ENCODE results near the gene ENHO. TPM values are rescaled to one million over a fixed set of nuclear protein-coding genes. Genes with fewer than 3 reads are reported as not detected.
"Not testable (repeated sequence)": the region's sequence is repeated elsewhere in the genome, so short reads cannot be mapped to it uniquely, and the experiment has no call there.

Gene ENHO
- total RNA-seq, 1 donor from 2014 or later = not detected

- TF ChIP-seq CTCF (IDR thresholded peaks at IDR 0.05; ENCODE audit: insufficient read depth, low read length, severe bottlenecking) = no peak
- no peak overlapping the region for H3K4me3 ChIP-seq (ENCODE audit: low read depth, low read length)
- peaks cover 3% of the 10 kb centered on the region for H3K27me3 ChIP-seq (ENCODE audit: control insufficient read depth, insufficient read depth, low read length)
- FAIRE-seq (peak; percentile 77), DNase-seq (ENCODE audit: low read depth) (peak; percentile 76)
- no peaks in the 10 kb centered on the region for H3K36me3 ChIP-seq (ENCODE audit: control insufficient read depth, insufficient read depth, low read length)
Measured at GRCh38 chr9:34540827-34541226, 18.0 kb upstream of the ENHO start.

GRCh38 chr9:34536685-34537084 lies 13.9 kb upstream of the ENHO start:
- Histone ChIP-seq H3K4me3 (ENCODE audit: low read depth, low read length) (no peak overlapping the region), H3K27me3 (ENCODE audit: control insufficient read depth, insufficient read depth, low read length) (peaks cover 3% of the 10 kb centered on the region), H3K36me3 (ENCODE audit: control insufficient read depth, insufficient read depth, low read length) (no peaks in the 10 kb centered on the region)
- no peak for TF ChIP-seq CTCF (IDR thresholded peaks at IDR 0.05; ENCODE audit: insufficient read depth, low read length, severe bottlenecking)
- no peak for DNase-seq (ENCODE audit: low read depth)
- no peak for FAIRE-seq

GRCh38 chr9:34532041-34532440 lies 9.3 kb upstream of the ENHO start:
- not testable (repeated sequence) for H3K36me3 ChIP-seq (ENCODE audit: control insufficient read depth, insufficient read depth, low read length); H3K27me3 ChIP-seq (ENCODE audit: control insufficient read depth, insufficient read depth, low read length); FAIRE-seq

GRCh38 chr9:34526026-34526425 lies 3.2 kb upstream of the ENHO start:
- FAIRE-seq = no peak
- DNase-seq (ENCODE audit: low read depth) = no peak
- no peak for TF ChIP-seq CTCF (IDR thresholded peaks at IDR 0.05; ENCODE audit: insufficient read depth, low read length, severe bottlenecking)
- Histone ChIP-seq H3K27me3 (ENCODE audit: control insufficient read depth, insufficient read depth, low read length) (peaks cover 10% of the 10 kb centered on the region), H3K36me3 (ENCODE audit: control insufficient read depth, insufficient read depth, low read length) (no peaks in the 10 kb centered on the region), H3K4me3 (ENCODE audit: low read depth, low read length) (no peak overlapping the region)

More at GRCh38 chr9:34532041-34532440, 9.3 kb upstream of the ENHO start:
- DNase-seq (ENCODE audit: low read depth); H3K4me3 ChIP-seq (ENCODE audit: low read depth, low read length): not testable (repeated sequence)

DNA sequence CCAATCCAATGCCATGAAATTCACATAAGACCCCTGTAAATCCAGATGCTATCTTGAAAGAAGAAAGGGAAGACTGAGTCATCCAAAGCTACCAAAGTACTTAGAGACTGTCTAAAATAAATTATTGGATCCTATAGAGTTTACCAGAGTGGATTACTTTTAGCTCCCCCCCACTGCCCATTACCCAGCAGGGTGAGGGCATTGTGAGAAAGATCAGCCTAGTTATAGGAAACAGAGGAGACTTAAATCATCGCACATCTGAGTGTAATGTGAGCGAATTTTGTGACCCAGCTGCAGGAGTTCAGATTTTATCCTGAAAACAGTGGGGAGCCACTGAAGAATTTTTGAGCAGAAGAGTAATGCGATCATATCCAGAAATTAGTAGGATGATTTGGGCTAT lies 1.6 kb upstream of the ENHO start:
- FAIRE-seq (no peak), DNase-seq (ENCODE audit: low read depth) (no peak)
- Histone ChIP-seq H3K4me3 (ENCODE audit: low read depth, low read length) (no peak overlapping the region), H3K27me3 (ENCODE audit: control insufficient read depth, insufficient read depth, low read length) (peaks cover 12% of the 10 kb centered on the region), H3K36me3 (ENCODE audit: control insufficient read depth, insufficient read depth, low read length) (no peaks in the 10 kb centered on the region)
- TF ChIP-seq CTCF (IDR thresholded peaks at IDR 0.05; ENCODE audit: insufficient read depth, low read length, severe bottlenecking) = no peak

GRCh38 chr9:34522091-34522887 lies 501 bp downstream of the ENHO start:
- DNase-seq (ENCODE audit: low read depth) (no peak), FAIRE-seq (no peak)
- TF ChIP-seq CTCF (IDR thresholded peaks at IDR 0.05; ENCODE audit: insufficient read depth, low read length, severe bottlenecking) = no peak
- peak overlapping the region; percentile 16 for H3K4me3 ChIP-seq (ENCODE audit: low read depth, low read length)
- H3K36me3 ChIP-seq (ENCODE audit: control insufficient read depth, insufficient read depth, low read length) = no peaks in the 10 kb centered on the region
- H3K27me3 ChIP-seq (ENCODE audit: control insufficient read depth, insufficient read depth, low read length) = peaks cover 15% of the 10 kb centered on the region

Measured in bronchial epithelial cell (primary cell).